GM20431 (cell line): ENCODE data around the gene NANS.
"Not testable (repeated sequence)": the region's sequence is repeated elsewhere in the genome, so short reads cannot be mapped to it uniquely, and the experiment has no call there.

Experiments
- in situ Hi-C: fragments of 300-500 bp; cut with MseI, MboI; formaldehyde crosslinking; loops from one replicate; pipeline ENCODE4 v1.15.0; 2020; ENCODE audit warnings: low sequenced_read_pairs; ENCODE audit not compliant: unreplicated experiment

The NANS gene

GRCh38 chr9:98124091-98124490 is 67.6 kb downstream of the NANS start:
- in situ Hi-C loops: not testable (repeated sequence)

GRCh38 chr9:98124637-98125426 is 68.3 kb downstream of the NANS start:
- in situ Hi-C loops: no loop called here

- in situ Hi-C loops: no loop called here
Measured at GRCh38 chr9:98127226-98127625, 70.7 kb downstream of the NANS start.

- in situ Hi-C loops: no loop called here
Measured at GRCh38 chr9:98128316-98128715, 71.8 kb downstream of the NANS start.

GRCh38 chr9:98129451-98129881 is 72.9 kb downstream of the NANS start:
- in situ Hi-C loops: no loop called here

GRCh38 chr9:98130060-98130459 is 73.5 kb downstream of the NANS start:
- in situ Hi-C loops: not testable (repeated sequence)

GRCh38 chr9:98130576-98131228 is 74.2 kb downstream of the NANS start:
- in situ Hi-C loops: no loop called here

- in situ Hi-C loops: no loop called here
Measured at GRCh38 chr9:98132158-98132557, 75.6 kb downstream of the NANS start.
